Ascending aorta (tissue), 2 donors: ENCODE data around the gene WFDC8. TPM values are rescaled to one million over a fixed set of nuclear protein-coding genes. Genes with fewer than 3 reads are reported as not detected.

Experiments
- DNase-seq, 2 donors: peaks; one replicate each; pipeline ENCODE4 v3.0.0-alpha.2; 2019; ENCODE audit warnings: low spot score in 2 of 2
- H3K27ac ChIP-seq, 2 donors: fragments of 200-600 bp; sonication (generic); one replicate each; pipeline ENCODE4 v1.5.1; 2016 to 2017; ENCODE audit warnings: mild to moderate bottlenecking in 1 of 2
- H3K27me3 ChIP-seq: fragments of 200-600 bp; sonication (generic); one replicate; pipeline ENCODE4 v1.5.1; 2017
- H3K36me3 ChIP-seq, 2 donors: fragments of 200-600 bp; sonication (generic); one replicate each; pipeline ENCODE4 v1.5.1; 2016
- H3K4me1 ChIP-seq, 2 donors: fragments of 200-600 bp; sonication (generic); one replicate each; pipeline ENCODE4 v1.5.1; 2016 to 2017; ENCODE audit warnings: mild to moderate bottlenecking in 1 of 2
- H3K4me3 ChIP-seq, 2 donors: fragments of 200-600 bp; sonication (generic); one replicate each; pipeline ENCODE4 v1.5.1; 2016 to 2017; ENCODE audit warnings: mild to moderate bottlenecking in 1 of 2
- H3K9me3 ChIP-seq, 2 donors: fragments of 200-600 bp; sonication (generic); one replicate each; pipeline ENCODE4 v1.5.1; 2016
- intact Hi-C: fragments of 100-400 bp; cut with DNase I; formaldehyde crosslinking; loops from one replicate; pipeline ENCODE4 v1.15.1; 2023
- total RNA-seq: library from RNA; depleted of rRNA; stranded (reverse); fragments of >200 nt; gene quantifications from one replicate; pipeline ENCODE4 v1.1.0, GENCODE V29; 2016
- TF ChIP-seq, protein P1 (sequence below), 3 experiments: fragments of 200-600 bp in 2 of 3; fragments of 450-650 bp in 1 of 3; sonication (generic) in 2 of 3; IDR thresholded peaks; one replicate each; pipeline ENCODE4 v1.5.1; 2016 to 2019; ENCODE audit warnings: antibody characterized with exemption in 3 of 3, mild to moderate bottlenecking in 1 of 3, moderate library complexity in 1 of 3

Gene WFDC8
- total RNA-seq, 1 donor from 2014 or later: not detected

DNA sequence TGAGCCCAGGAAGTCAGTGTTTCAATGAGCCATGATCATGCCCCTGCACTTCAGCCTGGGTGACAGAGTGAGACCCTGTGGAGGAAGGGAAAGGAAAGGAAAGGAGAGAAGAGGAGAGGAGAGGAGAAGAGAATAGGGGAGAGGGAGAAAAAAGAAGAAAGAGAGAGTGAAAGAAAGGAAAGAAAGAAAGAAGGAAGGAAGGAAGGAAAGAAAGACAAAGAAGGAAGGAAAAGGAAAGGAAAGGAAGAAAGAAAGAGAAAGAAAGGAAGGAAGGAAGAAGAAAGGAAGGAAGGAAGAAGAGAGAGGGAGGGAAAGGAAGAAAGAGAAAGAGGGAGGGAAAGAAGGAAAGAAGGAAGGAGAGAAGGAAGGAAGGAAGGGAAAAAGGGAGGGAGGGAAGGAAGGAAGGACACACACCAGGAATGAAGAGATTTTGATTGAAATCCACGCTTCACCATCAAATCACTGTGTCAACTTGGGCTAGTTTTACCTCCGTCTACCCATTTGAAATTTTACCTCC lies 14.3 kb downstream of the WFDC8 start:
- H3K27me3 ChIP-seq: no peaks in the 10 kb centered on the region
- intact Hi-C loops: no loop called here
- no peaks in the 10 kb centered on the region for H3K4me1 ChIP-seq
- TF ChIP-seq, protein P1, sequence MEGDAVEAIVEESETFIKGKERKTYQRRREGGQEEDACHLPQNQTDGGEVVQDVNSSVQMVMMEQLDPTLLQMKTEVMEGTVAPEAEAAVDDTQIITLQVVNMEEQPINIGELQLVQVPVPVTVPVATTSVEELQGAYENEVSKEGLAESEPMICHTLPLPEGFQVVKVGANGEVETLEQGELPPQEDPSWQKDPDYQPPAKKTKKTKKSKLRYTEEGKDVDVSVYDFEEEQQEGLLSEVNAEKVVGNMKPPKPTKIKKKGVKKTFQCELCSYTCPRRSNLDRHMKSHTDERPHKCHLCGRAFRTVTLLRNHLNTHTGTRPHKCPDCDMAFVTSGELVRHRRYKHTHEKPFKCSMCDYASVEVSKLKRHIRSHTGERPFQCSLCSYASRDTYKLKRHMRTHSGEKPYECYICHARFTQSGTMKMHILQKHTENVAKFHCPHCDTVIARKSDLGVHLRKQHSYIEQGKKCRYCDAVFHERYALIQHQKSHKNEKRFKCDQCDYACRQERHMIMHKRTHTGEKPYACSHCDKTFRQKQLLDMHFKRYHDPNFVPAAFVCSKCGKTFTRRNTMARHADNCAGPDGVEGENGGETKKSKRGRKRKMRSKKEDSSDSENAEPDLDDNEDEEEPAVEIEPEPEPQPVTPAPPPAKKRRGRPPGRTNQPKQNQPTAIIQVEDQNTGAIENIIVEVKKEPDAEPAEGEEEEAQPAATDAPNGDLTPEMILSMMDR (IDR thresholded peaks at IDR 0.05): no peak
- no peaks in the 10 kb centered on the region for H3K9me3 ChIP-seq
- H3K27ac ChIP-seq: no peak overlapping the region
- DNase-seq: no peak
- no peak overlapping the region for H3K4me3 ChIP-seq
- H3K36me3 ChIP-seq: no peaks in the 10 kb centered on the region

DNA sequence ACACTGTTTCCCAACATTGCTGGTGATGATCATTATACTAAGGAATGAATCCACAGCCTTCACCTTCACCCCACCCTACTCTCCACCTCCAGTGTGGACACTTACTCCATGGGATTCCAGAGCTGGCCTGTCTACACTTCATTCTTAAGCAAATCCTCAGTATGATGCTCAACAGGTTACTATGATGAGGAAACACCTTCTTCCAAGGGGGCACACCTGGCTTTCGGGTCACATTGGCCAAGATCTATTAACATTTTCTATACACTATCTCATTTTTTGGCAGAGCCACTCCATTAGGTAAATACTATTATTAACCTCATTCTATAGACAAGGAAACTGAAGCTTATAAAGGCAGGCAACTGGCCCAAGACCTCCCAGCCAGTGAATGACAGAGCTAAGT lies 23.9 kb downstream of the WFDC8 start:
- intact Hi-C loops: no loop called here
- no peaks in the 10 kb centered on the region for H3K27me3 ChIP-seq
- no peak for DNase-seq
- H3K27ac ChIP-seq: no peak overlapping the region
- TF ChIP-seq, protein P1 (IDR thresholded peaks at IDR 0.05): no peak
- H3K4me3 ChIP-seq: no peak overlapping the region
- H3K9me3 ChIP-seq: no peaks in the 10 kb centered on the region
- no peaks in the 10 kb centered on the region for H3K36me3 ChIP-seq
- H3K4me1 ChIP-seq: no peaks in the 10 kb centered on the region

DNA sequence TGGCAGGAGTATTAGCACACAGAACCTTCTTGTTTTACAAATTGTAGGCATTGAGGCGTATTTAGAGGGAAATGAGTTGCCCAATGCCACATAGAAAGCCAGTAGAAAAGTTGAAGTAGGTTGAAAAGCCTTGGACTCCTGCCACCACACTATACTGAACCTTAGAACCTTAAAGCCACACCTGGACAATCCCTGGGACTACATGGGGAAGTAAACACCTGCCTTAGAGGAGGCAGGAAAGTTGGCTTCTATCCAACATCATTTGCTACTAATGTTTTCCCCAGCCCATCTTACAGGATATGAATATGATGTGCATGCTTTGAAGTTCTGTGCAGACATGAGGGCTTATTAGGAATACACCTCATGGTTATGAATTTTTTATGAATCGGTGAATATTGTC lies 26.6 kb downstream of the WFDC8 start:
- intact Hi-C loops: no loop called here
- Histone ChIP-seq H3K4me3 (no peak overlapping the region), H3K27me3 (no peaks in the 10 kb centered on the region), H3K36me3 (no peaks in the 10 kb centered on the region), H3K9me3 (no peaks in the 10 kb centered on the region), H3K4me1 (no peaks in the 10 kb centered on the region), H3K27ac (no peak overlapping the region)
- TF ChIP-seq, protein P1 (IDR thresholded peaks at IDR 0.05): no peak
- no peak for DNase-seq

DNA sequence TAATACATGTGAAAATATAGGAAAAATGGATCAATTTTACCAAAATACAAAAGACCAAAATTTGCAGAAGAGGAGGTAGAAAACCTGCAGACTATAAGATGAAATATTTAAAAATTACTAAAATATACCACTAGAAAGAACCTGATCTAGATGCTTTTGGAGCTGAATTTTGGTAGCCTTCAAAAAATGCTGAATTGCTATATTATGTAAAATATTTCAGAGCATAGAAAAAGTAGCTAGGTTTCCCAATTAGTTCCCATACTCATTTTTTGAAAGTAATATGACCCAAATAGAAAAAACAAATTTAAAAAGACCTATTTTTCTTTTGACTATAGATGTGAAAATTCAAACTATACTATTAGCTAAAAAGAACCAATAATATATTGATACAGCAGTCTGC lies 28.3 kb downstream of the WFDC8 start:
- intact Hi-C loops: no loop called here
- Histone ChIP-seq H3K9me3 (no peaks in the 10 kb centered on the region), H3K36me3 (no peaks in the 10 kb centered on the region), H3K27me3 (no peaks in the 10 kb centered on the region), H3K4me1 (no peaks in the 10 kb centered on the region), H3K27ac (no peak overlapping the region), H3K4me3 (no peak overlapping the region)
- no peak for DNase-seq
- TF ChIP-seq, protein P1 (IDR thresholded peaks at IDR 0.05): no peak

DNA sequence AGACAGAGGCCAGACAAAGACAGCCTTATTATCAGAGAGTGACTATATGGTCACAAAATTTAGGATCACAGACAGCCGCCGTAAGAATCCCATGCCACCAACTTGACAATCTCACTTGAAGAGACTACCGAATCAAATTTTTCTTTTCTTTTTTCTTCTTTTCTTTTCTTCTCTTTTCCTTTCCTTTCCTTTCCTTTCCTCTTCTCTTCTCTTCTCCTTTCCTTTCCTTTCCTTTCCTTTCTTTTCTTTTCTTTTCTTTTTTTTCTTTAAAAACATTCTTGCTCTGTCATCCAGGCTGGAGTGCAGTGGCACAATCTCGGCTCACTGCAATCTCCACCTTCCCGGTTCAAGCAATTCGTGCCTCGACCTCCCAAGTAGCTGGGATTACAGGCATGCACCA lies 30.7 kb downstream of the WFDC8 start:
- H3K27me3 ChIP-seq: no peaks in the 10 kb centered on the region
- no peaks in the 10 kb centered on the region for H3K4me1 ChIP-seq
- intact Hi-C loops: no loop called here
- H3K9me3 ChIP-seq: no peaks in the 10 kb centered on the region
- DNase-seq: no peak
- H3K36me3 ChIP-seq: no peaks in the 10 kb centered on the region
- no peak overlapping the region for H3K4me3 ChIP-seq
- no peak overlapping the region for H3K27ac ChIP-seq
- TF ChIP-seq, protein P1 (IDR thresholded peaks at IDR 0.05): no peak

DNA sequence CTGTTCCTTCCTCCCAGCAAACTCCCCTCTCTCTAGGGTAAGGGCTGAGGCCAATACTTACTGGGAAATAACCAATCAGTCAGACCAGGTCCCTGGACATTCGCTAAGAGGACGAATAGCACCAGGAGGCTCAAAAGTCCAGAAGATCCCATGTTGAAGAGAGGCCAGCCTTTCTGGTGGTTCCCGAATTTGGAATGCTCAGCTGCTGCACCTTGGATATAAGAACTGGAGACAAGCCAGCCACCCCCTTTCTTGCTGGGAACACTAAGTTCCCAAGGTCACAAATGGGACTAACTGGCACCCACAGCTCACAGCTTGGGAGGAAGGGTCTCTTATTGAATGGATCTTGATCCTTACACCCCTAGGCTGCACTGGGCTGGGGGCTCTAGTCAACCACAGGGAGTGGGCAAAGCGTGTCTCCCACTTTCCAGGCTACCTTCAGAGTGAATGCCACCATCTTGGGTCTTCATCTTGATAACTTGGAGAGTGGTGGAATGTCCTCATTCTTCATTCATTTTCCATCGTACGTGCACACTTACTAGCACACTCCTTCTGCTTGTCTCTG lies 31.8 kb downstream of the WFDC8 start, which contains the start of gene EPPIN:
TSS of gene EPPIN (minus strand) at position 196 of the 565 bp plus-strand sequence. CDS start at position 152, 44 bp downstream.
- no peak for DNase-seq
- no peaks in the 10 kb centered on the region for H3K4me1 ChIP-seq
- TF ChIP-seq, protein P1 (IDR thresholded peaks at IDR 0.05): no peak
- intact Hi-C loops: loop anchor here (2.0 kb wide), 1 partner anchor 224 kb away; no protein-coding TSS in a partner anchor
- H3K27ac ChIP-seq: no peak within 1 kb of the TSS
- no peaks in the 10 kb centered on the region for H3K27me3 ChIP-seq
- no peak within 1 kb of the TSS for H3K4me3 ChIP-seq
- no peaks in the 10 kb centered on the region for H3K9me3 ChIP-seq
- H3K36me3 ChIP-seq: no peaks in the 10 kb centered on the region
